ENCODE results near the gene UBN2.

DNA sequence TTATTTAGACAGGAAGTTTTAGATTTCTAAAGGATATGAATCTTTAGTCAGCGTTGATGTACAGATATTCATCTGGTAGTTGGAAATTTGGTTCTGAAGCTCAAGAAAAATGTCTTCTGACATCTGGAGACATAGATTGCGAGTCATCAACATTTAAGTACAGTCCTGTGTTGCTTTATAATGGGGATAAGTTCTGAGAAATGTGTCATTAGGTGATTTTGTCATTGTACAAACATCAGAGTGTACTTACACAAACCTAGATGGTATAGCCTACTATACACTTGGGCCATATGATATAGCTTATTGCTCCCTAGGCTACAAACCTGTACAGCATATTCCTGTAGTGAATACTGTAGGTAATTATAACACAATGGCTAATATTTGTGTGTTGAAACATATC, 49.6 kb upstream of the UBN2 start:
- no peak for TF ChIP-seq CTCF (IDR thresholded peaks at IDR 0.05; ENCODE audit: low read depth, low read length, poor library complexity, severe bottlenecking)
- no peak for TF ChIP-seq EZH2phosphoT487 (IDR thresholded peaks at IDR 0.05; ENCODE audit: borderline replicate concordance, low read length)

All from DOHH2 (cell line).